ENCODE data around the gene KCTD15.

Gene KCTD15

DNA sequence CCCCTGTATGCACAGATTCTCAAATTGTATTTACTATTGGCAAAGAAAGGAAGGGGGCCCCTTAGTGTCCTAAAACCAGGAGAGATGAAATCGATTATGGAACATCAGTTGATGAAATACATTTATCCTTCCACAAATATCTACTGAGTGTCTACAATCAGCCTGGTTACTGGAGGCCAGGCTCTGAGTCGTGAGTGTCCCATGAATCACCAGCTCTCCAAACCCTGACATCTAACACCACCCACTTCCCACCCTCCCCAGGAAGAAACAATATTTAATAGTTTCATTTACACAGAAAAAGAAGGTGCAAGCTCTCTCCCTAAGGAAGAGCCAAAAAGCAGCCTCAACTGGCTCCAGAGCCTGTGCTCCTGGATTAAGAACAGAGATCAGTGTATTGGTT lies 25.2 kb downstream of the KCTD15 start:
- Histone ChIP-seq H3K4me3 (ENCODE audit: low read depth, low read length) (no peak overlapping the region), H3K27me3 (ENCODE audit: control insufficient read depth, insufficient read depth, low read length) (peaks cover 4% of the 10 kb centered on the region), H3K36me3 (ENCODE audit: control insufficient read depth, insufficient read depth, low read length) (no peaks in the 10 kb centered on the region), H3K4me1 (ENCODE audit: control insufficient read depth, insufficient read depth, low read length) (peaks cover 3% of the 10 kb centered on the region), H3K9ac (ENCODE audit: low read depth, low read length) (no peak overlapping the region), H3K9me3 (ENCODE audit: control insufficient read depth, insufficient read depth, low read length) (no peaks in the 10 kb centered on the region)

DNA sequence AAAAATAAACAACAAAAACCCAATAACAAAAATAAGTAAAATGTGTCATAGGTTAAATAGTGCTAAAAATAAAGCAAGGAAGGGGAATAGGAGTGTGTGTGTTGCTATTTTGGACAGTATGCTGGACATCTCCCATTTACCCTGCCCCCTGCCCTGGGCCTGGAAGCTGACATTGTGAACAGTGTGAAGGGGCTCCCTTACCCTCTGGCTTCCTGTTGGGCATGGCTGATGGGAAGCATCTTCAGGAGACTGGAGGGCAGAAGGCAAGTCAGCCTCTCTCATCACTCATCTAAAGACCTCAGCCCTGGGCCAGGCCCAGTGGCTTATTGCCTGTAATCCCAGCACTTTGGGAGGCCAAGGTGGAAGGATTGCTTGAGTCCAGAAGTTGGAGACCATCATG lies 26.7 kb downstream of the KCTD15 start:
- Histone ChIP-seq H3K4me1 (ENCODE audit: control insufficient read depth, insufficient read depth, low read length) (peaks cover 3% of the 10 kb centered on the region), H3K9me3 (ENCODE audit: control insufficient read depth, insufficient read depth, low read length) (no peaks in the 10 kb centered on the region), H3K9ac (ENCODE audit: low read depth, low read length) (no peak overlapping the region), H3K27me3 (ENCODE audit: control insufficient read depth, insufficient read depth, low read length) (peaks cover 4% of the 10 kb centered on the region), H3K4me3 (ENCODE audit: low read depth, low read length) (no peak overlapping the region), H3K36me3 (ENCODE audit: control insufficient read depth, insufficient read depth, low read length) (no peaks in the 10 kb centered on the region)

DNA sequence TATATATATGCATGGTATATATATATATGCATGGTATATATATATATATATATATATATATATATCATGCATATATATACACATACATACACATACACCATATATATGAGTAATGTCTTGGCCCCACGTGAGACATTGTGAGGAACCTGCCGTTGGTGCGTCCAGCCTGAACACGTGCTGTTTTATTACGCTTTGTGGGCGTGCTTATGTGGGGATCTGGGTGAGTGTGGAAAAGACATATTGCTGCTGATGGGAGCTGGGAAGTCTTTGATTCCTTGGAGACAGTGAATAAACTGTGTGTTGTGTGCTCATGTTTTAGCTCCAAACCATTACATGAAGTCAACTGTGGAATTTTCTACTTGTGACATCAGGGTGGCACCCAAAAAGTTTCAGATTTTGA lies 28.9 kb downstream of the KCTD15 start:
- H3K27me3 ChIP-seq (ENCODE audit: control insufficient read depth, insufficient read depth, low read length) = peaks cover 4% of the 10 kb centered on the region
- no peaks in the 10 kb centered on the region for H3K36me3 ChIP-seq (ENCODE audit: control insufficient read depth, insufficient read depth, low read length)

DNA sequence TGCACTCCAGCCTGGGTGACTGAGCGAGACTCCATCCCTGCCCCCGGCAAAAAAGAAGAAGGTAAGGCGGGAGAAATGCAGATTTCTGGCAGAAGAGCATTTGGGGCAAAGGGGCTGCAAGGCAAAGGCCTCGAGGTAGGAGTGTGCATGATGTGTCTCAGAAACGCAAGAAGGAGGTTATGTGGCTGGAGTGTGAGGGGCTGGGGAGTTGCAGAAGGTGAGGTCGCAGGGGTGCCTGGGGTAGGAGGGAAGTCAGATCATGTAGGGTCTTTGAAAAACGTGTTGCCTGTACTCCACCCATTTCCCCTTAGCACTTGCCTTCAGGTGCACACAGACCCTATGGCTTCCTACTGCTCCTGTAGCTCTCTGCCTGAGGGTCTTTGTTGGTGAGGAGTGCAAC lies 29.9 kb downstream of the KCTD15 start:
- Histone ChIP-seq H3K27me3 (ENCODE audit: control insufficient read depth, insufficient read depth, low read length) (no peaks in the 10 kb centered on the region), H3K4me3 (ENCODE audit: low read depth, low read length) (no peak overlapping the region), H3K9me3 (ENCODE audit: control insufficient read depth, insufficient read depth, low read length) (no peaks in the 10 kb centered on the region), H3K36me3 (ENCODE audit: control insufficient read depth, insufficient read depth, low read length) (no peaks in the 10 kb centered on the region), H3K9ac (ENCODE audit: low read depth, low read length) (no peak overlapping the region), H3K4me1 (ENCODE audit: control insufficient read depth, insufficient read depth, low read length) (no peaks in the 10 kb centered on the region)

More for the DNA sequence above, 28.9 kb downstream of the KCTD15 start:
- no peak overlapping the region for H3K4me3 ChIP-seq (ENCODE audit: low read depth, low read length)
- H3K9me3 ChIP-seq (ENCODE audit: control insufficient read depth, insufficient read depth, low read length) = no peaks in the 10 kb centered on the region
- H3K9ac ChIP-seq (ENCODE audit: low read depth, low read length) = no peak overlapping the region
- no peaks in the 10 kb centered on the region for H3K4me1 ChIP-seq (ENCODE audit: control insufficient read depth, insufficient read depth, low read length)

DNA sequence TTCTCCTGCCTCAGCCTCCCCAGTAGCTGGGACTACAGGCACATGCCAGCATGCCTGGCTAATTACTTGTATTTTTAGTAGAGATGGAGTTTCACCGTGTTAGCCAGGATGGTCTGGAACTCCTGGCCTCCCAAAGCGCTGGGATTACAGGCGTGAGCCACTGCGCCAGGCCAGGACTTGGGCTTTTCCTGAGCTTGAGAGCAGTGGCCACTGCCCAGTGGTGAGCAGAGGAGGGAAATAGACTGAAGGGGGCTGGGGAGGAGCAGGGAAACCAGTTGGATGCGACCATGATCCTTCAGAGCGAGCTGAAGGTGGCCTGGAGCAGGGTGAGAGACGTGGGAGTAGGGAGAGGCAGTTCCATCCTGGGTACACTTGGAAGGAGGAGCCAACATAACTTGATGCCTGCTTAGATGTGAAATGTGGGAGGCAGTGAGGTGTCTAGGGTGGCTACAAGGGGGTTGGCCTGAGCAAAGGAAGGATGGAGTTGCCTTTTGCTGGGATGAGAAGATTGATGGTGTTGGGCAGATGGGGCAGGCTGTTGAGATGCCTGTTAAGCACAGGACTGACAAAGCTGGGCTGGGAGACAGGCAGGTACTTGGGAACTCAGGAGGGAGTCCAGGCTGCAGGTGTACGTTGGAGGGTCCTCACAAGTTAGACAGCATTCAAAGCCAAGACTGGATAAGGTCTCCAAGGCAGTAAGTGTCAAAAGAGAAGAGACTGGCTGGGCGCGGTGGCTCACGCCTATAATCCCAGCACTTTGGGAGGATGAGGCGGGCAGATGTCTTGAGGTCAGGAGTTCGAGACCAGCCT lies 31.8 kb downstream of the KCTD15 start:
- Histone ChIP-seq H3K9ac (ENCODE audit: low read depth, low read length) (no peak overlapping the region), H3K27me3 (ENCODE audit: control insufficient read depth, insufficient read depth, low read length) (no peaks in the 10 kb centered on the region), H3K36me3 (ENCODE audit: control insufficient read depth, insufficient read depth, low read length) (no peaks in the 10 kb centered on the region)

DNA sequence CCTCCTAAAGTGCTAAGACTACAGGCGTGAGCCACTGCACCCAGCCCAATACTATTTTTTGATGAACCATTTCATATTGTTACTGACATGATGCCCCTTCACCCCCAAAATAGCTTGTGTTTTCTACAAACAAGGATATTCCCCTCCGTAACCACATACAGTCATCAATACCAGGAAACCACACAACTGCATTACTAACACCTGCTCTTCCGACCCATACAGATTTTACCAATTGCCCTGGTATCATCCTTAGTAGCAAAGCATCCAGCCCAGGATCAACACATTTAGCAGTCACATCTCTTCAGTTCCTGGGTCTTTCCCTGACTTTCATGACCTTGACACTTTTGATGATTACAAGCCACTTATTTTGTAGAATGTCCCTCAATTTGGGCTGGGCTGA lies 33.6 kb downstream of the KCTD15 start:
- Histone ChIP-seq H3K4me3 (ENCODE audit: low read depth, low read length) (no peak overlapping the region), H3K9ac (ENCODE audit: low read depth, low read length) (no peak overlapping the region), H3K36me3 (ENCODE audit: control insufficient read depth, insufficient read depth, low read length) (no peaks in the 10 kb centered on the region), H3K9me3 (ENCODE audit: control insufficient read depth, insufficient read depth, low read length) (no peaks in the 10 kb centered on the region), H3K4me1 (ENCODE audit: control insufficient read depth, insufficient read depth, low read length) (no peaks in the 10 kb centered on the region), H3K27me3 (ENCODE audit: control insufficient read depth, insufficient read depth, low read length) (no peaks in the 10 kb centered on the region)

More for the DNA sequence above, 31.8 kb downstream of the KCTD15 start:
- Histone ChIP-seq H3K4me1 (ENCODE audit: control insufficient read depth, insufficient read depth, low read length) (no peaks in the 10 kb centered on the region), H3K4me3 (ENCODE audit: low read depth, low read length) (no peak overlapping the region), H3K9me3 (ENCODE audit: control insufficient read depth, insufficient read depth, low read length) (no peaks in the 10 kb centered on the region)

DNA sequence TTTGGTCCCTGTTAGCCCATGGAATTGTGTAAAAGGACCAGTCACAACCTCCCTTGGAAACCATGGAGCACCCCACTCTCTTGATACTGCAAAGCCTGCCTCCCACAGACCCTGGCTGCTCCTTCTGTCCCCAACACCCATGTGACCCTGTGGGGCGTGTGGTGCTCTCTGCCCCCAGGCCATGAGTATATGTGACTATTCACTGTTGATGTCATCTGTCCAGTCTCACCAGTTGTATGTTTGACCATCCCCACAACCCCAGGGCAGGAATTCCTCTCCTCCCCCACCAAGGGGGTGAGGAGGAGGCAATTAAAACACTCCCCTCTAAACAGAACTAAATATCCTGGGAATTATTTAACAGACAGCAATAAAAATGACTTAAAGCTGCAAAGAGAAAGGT lies 35.2 kb downstream of the KCTD15 start:
- Histone ChIP-seq H3K4me3 (ENCODE audit: low read depth, low read length) (no peak overlapping the region), H3K4me1 (ENCODE audit: control insufficient read depth, insufficient read depth, low read length) (no peaks in the 10 kb centered on the region), H3K9me3 (ENCODE audit: control insufficient read depth, insufficient read depth, low read length) (no peaks in the 10 kb centered on the region), H3K9ac (ENCODE audit: low read depth, low read length) (no peak overlapping the region), H3K36me3 (ENCODE audit: control insufficient read depth, insufficient read depth, low read length) (no peaks in the 10 kb centered on the region), H3K27me3 (ENCODE audit: control insufficient read depth, insufficient read depth, low read length) (no peaks in the 10 kb centered on the region)

DNA sequence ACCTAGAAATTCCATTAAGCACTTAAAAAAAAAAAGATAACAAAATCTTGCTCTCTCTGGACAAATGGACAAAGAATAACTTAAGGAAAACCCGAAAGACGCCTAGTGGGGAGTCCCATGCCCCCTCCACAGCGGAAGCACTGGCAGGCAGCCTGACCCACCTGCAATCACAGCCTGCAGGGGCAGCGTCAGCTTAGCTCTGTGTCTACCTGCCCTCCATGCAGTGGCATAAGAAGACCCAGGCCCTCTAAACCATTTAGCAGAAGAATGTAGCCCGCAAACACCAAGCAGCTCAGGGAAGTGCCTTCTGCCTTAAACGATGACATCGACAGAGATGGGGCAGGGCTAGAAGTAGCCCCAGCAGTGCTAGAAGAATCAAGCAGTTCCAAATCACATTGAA lies 36.0 kb downstream of the KCTD15 start:
- H3K4me3 ChIP-seq (ENCODE audit: low read depth, low read length) = no peak overlapping the region
- no peaks in the 10 kb centered on the region for H3K36me3 ChIP-seq (ENCODE audit: control insufficient read depth, insufficient read depth, low read length)
- H3K9ac ChIP-seq (ENCODE audit: low read depth, low read length) = no peak overlapping the region
- no peaks in the 10 kb centered on the region for H3K4me1 ChIP-seq (ENCODE audit: control insufficient read depth, insufficient read depth, low read length)
- H3K9me3 ChIP-seq (ENCODE audit: control insufficient read depth, insufficient read depth, low read length) = no peaks in the 10 kb centered on the region
- H3K27me3 ChIP-seq (ENCODE audit: control insufficient read depth, insufficient read depth, low read length) = no peaks in the 10 kb centered on the region

DNA sequence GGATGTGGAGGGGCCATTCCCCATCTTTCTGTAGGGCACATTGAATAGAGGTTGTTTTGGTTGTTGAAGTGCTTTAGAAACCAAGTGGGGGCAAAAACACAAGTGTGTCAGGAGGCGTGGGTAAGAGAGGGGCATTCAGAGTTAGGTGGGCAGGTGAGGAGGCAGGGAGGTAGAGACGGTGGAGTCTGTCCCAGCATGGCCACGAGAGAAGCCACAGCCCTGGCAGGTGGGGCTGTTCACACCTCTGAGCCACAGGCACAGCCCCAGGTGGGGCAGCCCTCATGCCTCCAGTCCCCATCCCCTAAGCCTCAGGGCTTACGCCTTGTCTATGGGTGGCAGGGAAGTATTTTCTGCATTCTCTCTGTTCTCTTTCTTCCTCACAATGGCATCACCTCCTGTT lies 43.7 kb downstream of the KCTD15 start:
- H3K4me1 ChIP-seq (ENCODE audit: control insufficient read depth, insufficient read depth, low read length) = no peaks in the 10 kb centered on the region

DNA sequence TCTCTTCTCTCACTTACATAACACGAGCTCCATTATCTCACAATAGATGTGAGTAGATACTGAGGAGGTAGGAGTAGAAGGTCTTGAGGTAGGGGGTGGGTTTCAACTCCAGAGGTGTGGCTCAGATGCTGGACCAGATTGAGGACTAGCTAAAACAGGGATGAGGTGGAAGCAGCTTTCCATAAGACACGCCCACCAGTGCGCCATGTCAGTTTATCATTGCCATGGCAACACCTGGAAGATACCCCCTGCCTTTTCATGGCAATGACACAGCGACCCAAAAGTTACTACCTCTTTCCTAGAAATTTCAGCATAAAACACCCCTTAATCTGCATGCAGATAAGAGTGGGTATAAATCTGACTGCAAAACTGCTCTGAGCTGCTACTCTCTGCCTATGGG lies 44.1 kb downstream of the KCTD15 start:
- H3K4me3 ChIP-seq (ENCODE audit: low read depth, low read length) = no peak overlapping the region
- no peak overlapping the region for H3K9ac ChIP-seq (ENCODE audit: low read depth, low read length)
- no peaks in the 10 kb centered on the region for H3K4me1 ChIP-seq (ENCODE audit: control insufficient read depth, insufficient read depth, low read length)
- no peaks in the 10 kb centered on the region for H3K36me3 ChIP-seq (ENCODE audit: control insufficient read depth, insufficient read depth, low read length)
- H3K27me3 ChIP-seq (ENCODE audit: control insufficient read depth, insufficient read depth, low read length) = no peaks in the 10 kb centered on the region
- H3K9me3 ChIP-seq (ENCODE audit: control insufficient read depth, insufficient read depth, low read length) = no peaks in the 10 kb centered on the region

More for the DNA sequence above, 43.7 kb downstream of the KCTD15 start:
- Histone ChIP-seq H3K9ac (ENCODE audit: low read depth, low read length) (no peak overlapping the region), H3K4me3 (ENCODE audit: low read depth, low read length) (no peak overlapping the region), H3K36me3 (ENCODE audit: control insufficient read depth, insufficient read depth, low read length) (no peaks in the 10 kb centered on the region), H3K9me3 (ENCODE audit: control insufficient read depth, insufficient read depth, low read length) (no peaks in the 10 kb centered on the region), H3K27me3 (ENCODE audit: control insufficient read depth, insufficient read depth, low read length) (no peaks in the 10 kb centered on the region)

DNA sequence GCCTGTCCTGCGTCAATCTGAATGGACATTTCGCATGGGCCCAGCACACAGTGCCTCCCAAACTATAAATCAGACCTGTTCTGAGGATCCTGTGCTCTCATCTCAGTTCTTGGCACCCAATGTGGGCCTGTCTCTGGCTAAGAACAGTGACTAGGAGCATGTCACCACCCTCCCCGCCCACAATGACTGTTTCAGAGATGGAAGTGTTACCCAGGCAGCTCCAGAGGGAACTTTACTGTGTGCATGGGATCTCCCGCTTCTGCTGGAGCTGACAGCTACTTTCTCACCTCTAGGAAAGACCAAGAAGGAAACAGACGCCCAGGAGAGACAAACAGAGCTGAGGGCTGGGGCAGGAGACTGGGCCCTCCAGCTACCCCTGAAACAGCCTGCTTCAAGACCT lies 45.0 kb downstream of the KCTD15 start:
- Histone ChIP-seq H3K27me3 (ENCODE audit: control insufficient read depth, insufficient read depth, low read length) (no peaks in the 10 kb centered on the region), H3K4me1 (ENCODE audit: control insufficient read depth, insufficient read depth, low read length) (no peaks in the 10 kb centered on the region), H3K9ac (ENCODE audit: low read depth, low read length) (no peak overlapping the region), H3K36me3 (ENCODE audit: control insufficient read depth, insufficient read depth, low read length) (no peaks in the 10 kb centered on the region), H3K9me3 (ENCODE audit: control insufficient read depth, insufficient read depth, low read length) (no peaks in the 10 kb centered on the region), H3K4me3 (ENCODE audit: low read depth, low read length) (no peak overlapping the region)

DNA sequence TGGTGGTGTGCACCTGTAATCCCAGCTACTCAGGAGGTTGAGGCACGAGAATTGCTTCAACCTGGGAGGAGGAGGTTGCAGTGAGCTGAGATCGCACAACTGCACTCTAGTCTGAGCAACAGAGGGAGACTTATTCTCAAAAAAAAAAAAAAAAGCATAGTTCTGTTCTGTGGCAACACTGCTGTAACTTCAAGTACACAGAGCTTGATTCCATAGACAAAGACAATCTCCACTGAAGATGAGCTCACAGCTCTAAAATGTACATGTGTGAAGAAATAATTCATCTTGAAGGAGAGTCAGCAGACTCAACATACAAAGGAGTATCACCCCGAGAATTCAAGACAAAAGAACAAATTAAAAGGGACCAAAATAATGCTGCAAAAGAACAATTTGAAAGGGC lies 47.8 kb downstream of the KCTD15 start:
- no peak overlapping the region for H3K9ac ChIP-seq (ENCODE audit: low read depth, low read length)
- no peaks in the 10 kb centered on the region for H3K4me1 ChIP-seq (ENCODE audit: control insufficient read depth, insufficient read depth, low read length)
- no peak overlapping the region for H3K4me3 ChIP-seq (ENCODE audit: low read depth, low read length)
- H3K36me3 ChIP-seq (ENCODE audit: control insufficient read depth, insufficient read depth, low read length) = no peaks in the 10 kb centered on the region
- H3K9me3 ChIP-seq (ENCODE audit: control insufficient read depth, insufficient read depth, low read length) = no peaks in the 10 kb centered on the region
- H3K27me3 ChIP-seq (ENCODE audit: control insufficient read depth, insufficient read depth, low read length) = no peaks in the 10 kb centered on the region
